SH-SY5Y (cell line): ENCODE results near the gene TRMT1.

ENCODE experiments used
- GATA2 ChIP-seq: IDR thresholded peaks from 2 replicates; pipeline ENCODE4 v1.6.1; 2011; ENCODE audit warnings: mild to moderate bottlenecking, low read depth, low read length
- GATA3 ChIP-seq: IDR thresholded peaks from 2 replicates; pipeline ENCODE4 v1.6.1; 2011; ENCODE audit warnings: low read depth, mild to moderate bottlenecking, low read length, moderate library complexity

- no peak for TF ChIP-seq GATA2
- no peak for TF ChIP-seq GATA3
Measured at GRCh38 chr19:13093407-13094105, 23.0 kb downstream of the TRMT1 start.
